H9 (cell line): Measurements from ENCODE around the gene RSU1. TPM values are rescaled to one million over a fixed set of nuclear protein-coding genes. Genes with fewer than 3 reads are reported as not detected.

Experiments
- DNase-seq: peaks from one replicate; pipeline ENCODE4 v3.0.0-alpha.2; 2017
- H2AFZ ChIP-seq: one replicate; pipeline ENCODE4 v1.6.1; 2013; ENCODE audit warnings: mild to moderate bottlenecking, low read length, control low read depth, moderate library complexity
- H2AK5ac ChIP-seq: 2 replicates; pipeline ENCODE4 v1.6.1; 2013; ENCODE audit warnings: low read length, control low read depth, mixed read lengths; ENCODE audit not compliant: insufficient read length
- H2BK120ac ChIP-seq: one replicate; pipeline ENCODE4 v1.6.1; 2013; ENCODE audit warnings: low read depth, mild to moderate bottlenecking, low read length, control low read depth, inconsistent platforms; ENCODE audit not compliant: poor library complexity, severe bottlenecking
- H2BK12ac ChIP-seq: 2 replicates; pipeline ENCODE4 v1.6.1; 2013; ENCODE audit warnings: low read length, control low read depth, mixed read lengths, low read depth; ENCODE audit not compliant: insufficient read length
- H2BK15ac ChIP-seq: 2 replicates; pipeline ENCODE4 v1.6.1; 2013; ENCODE audit warnings: low read depth, low read length, control low read depth
- H2BK20ac ChIP-seq: one replicate; pipeline ENCODE4 v1.6.1; 2013; ENCODE audit warnings: low read depth, mild to moderate bottlenecking, low read length, control low read depth, inconsistent platforms; ENCODE audit not compliant: poor library complexity, severe bottlenecking
- H2BK5ac ChIP-seq: 2 replicates; pipeline ENCODE4 v1.6.1; 2013; ENCODE audit warnings: low read length, control low read depth, mixed read lengths; ENCODE audit not compliant: insufficient read length
- H3K14ac ChIP-seq: 2 replicates; pipeline ENCODE4 v1.6.1; 2013; ENCODE audit warnings: low read length, control low read depth; ENCODE audit not compliant: insufficient read depth
- H3K18ac ChIP-seq: 2 replicates; pipeline ENCODE4 v1.6.1; 2013; ENCODE audit warnings: low read depth, mild to moderate bottlenecking, mixed read lengths, low read length, control low read depth; ENCODE audit not compliant: insufficient read length
- H3K23ac ChIP-seq: 2 replicates; pipeline ENCODE4 v1.6.1; 2013; ENCODE audit warnings: low read length, control low read depth, mixed read lengths, low read depth; ENCODE audit not compliant: insufficient read length
- H3K23me2 ChIP-seq: 2 replicates; pipeline ENCODE4 v1.6.1; 2013; ENCODE audit warnings: low read depth, mild to moderate bottlenecking, mixed read lengths, low read length, control low read depth; ENCODE audit not compliant: insufficient read length, poor library complexity, severe bottlenecking
- H3K27ac ChIP-seq: 2 replicates; pipeline ENCODE4 v1.5.1; 2013; ENCODE audit warnings: low read length, control low read depth, mixed read lengths, low read depth; ENCODE audit not compliant: insufficient read length
- H3K27me3 ChIP-seq: 2 replicates; pipeline ENCODE4 v1.6.1; 2013; ENCODE audit warnings: low read length, control low read depth, inconsistent platforms; ENCODE audit not compliant: insufficient read depth
- H3K4ac ChIP-seq: 2 replicates; pipeline ENCODE4 v1.6.1; 2013; ENCODE audit warnings: low read depth, mild to moderate bottlenecking, control low read depth, inconsistent platforms, low read length, moderate library complexity
- H3K4me1 ChIP-seq: 2 replicates; pipeline ENCODE4 v1.6.1; 2013; ENCODE audit warnings: low read length, control low read depth, inconsistent platforms; ENCODE audit not compliant: insufficient read depth
- H3K4me2 ChIP-seq: 2 replicates; pipeline ENCODE4 v1.6.1; 2013; ENCODE audit warnings: low read length, control low read depth, mixed read lengths; ENCODE audit not compliant: insufficient read length, insufficient read depth
- H3K56ac ChIP-seq: 2 replicates; pipeline ENCODE4 v1.6.1; 2013; ENCODE audit warnings: low read depth, mild to moderate bottlenecking, mixed read lengths, low read length, control low read depth; ENCODE audit not compliant: insufficient read length
- H3K79me1 ChIP-seq: 2 replicates; pipeline ENCODE4 v1.6.1; 2013; ENCODE audit warnings: low read depth, mild to moderate bottlenecking, moderate library complexity, low read length, control low read depth, inconsistent platforms; ENCODE audit not compliant: insufficient read depth, poor library complexity, severe bottlenecking
- H3K79me2 ChIP-seq: 2 replicates; pipeline ENCODE4 v1.6.1; 2013; ENCODE audit warnings: low read length, control low read depth, inconsistent platforms; ENCODE audit not compliant: insufficient read depth
- H3K9ac ChIP-seq: 2 replicates; pipeline ENCODE4 v1.6.1; 2013; ENCODE audit warnings: low read length, control low read depth, mixed read lengths; ENCODE audit not compliant: insufficient read length; ENCODE audit errors: extremely low read depth
- H3K9me3 ChIP-seq: one replicate; pipeline ENCODE4 v1.6.1; 2013; ENCODE audit warnings: low read depth, low read length, inconsistent platforms; ENCODE audit not compliant: control insufficient read depth
- H3T11ph ChIP-seq: one replicate; pipeline ENCODE4 v1.6.1; 2013; ENCODE audit warnings: mild to moderate bottlenecking, low read length, control low read depth, inconsistent platforms
- H4K20me1 ChIP-seq: one replicate; pipeline ENCODE4 v1.6.1; 2013; ENCODE audit not compliant: control insufficient read depth, insufficient read length, insufficient read depth
- H4K5ac ChIP-seq: 2 replicates; pipeline ENCODE4 v1.6.1; 2013; ENCODE audit warnings: low read depth, mild to moderate bottlenecking, mixed read lengths, low read length, control low read depth; ENCODE audit not compliant: insufficient read length
- H4K8ac ChIP-seq: replicated peaks from 2 replicates; pipeline ENCODE4 v1.6.1; 2013; ENCODE audit warnings: low read length, control low read depth, mixed read lengths, low read depth; ENCODE audit not compliant: insufficient read length
- H4K91ac ChIP-seq: 2 replicates; pipeline ENCODE4 v1.6.1; 2013; ENCODE audit warnings: low read depth, mild to moderate bottlenecking, moderate library complexity, mixed read lengths, low read length, control low read depth; ENCODE audit not compliant: insufficient read length
- H3K27ac Mint-ChIP-seq, 3 experiments: 2 replicates in 2 of 3; 3 replicates in 1 of 3; pipeline ENCODE4 v1.8.0; 2020 to 2021; ENCODE audit warnings: mixed read lengths in 3 of 3, mild to moderate bottlenecking in 1 of 3, moderate library complexity in 1 of 3
- H3K27me3 Mint-ChIP-seq: 2 replicates; pipeline ENCODE4 v1.8.0; 2021; ENCODE audit warnings: low read depth, mild to moderate bottlenecking, moderate library complexity, mixed read lengths
- H3K36me3 Mint-ChIP-seq, 3 experiments: 2 replicates in 2 of 3; 3 replicates in 1 of 3; pipeline ENCODE4 v1.8.0; 2020 to 2021; ENCODE audit warnings: low read depth in 3 of 3, mixed read lengths in 3 of 3; ENCODE audit not compliant: insufficient read depth in 1 of 3
- H3K4me1 Mint-ChIP-seq, 2 experiments: 2 replicates each; pipeline ENCODE4 v1.8.0; 2020; ENCODE audit warnings: mixed read lengths in 2 of 2
- H3K4me3 Mint-ChIP-seq, 2 experiments: 2 replicates in 1 of 2; 3 replicates in 1 of 2; pipeline ENCODE4 v1.8.0; 2020 to 2021; ENCODE audit warnings: mild to moderate bottlenecking in 2 of 2, mixed read lengths in 2 of 2, moderate library complexity in 1 of 2
- H3K9me3 Mint-ChIP-seq, 2 experiments: 2 replicates in 1 of 2; 3 replicates in 1 of 2; pipeline ENCODE4 v1.8.0; 2020; ENCODE audit warnings: mild to moderate bottlenecking in 2 of 2, mixed read lengths in 2 of 2, moderate library complexity in 1 of 2
- CTCF ChIP-seq: fragments of 200-600 bp; sonication (generic); conservative IDR thresholded peaks from 3 replicates; pipeline ENCODE4 v1.8.0; 2021; ENCODE audit warnings: antibody characterized with exemption, mild to moderate bottlenecking
- WGBS: extraction: QIAGEN DNeasy Blood & Tissue Kit; methylation state at CpG from one replicate; pipeline ENCODE4 v1.1.7; 2013; ENCODE audit warnings: missing lambda C conversion rate, low lambda C conversion rate, mixed read lengths; ENCODE audit not compliant: insufficient read length; ENCODE audit errors: extremely low coverage; 5-methylcytosine and 5-hydroxymethylcytosine counted together
- total RNA-seq: library from RNA; stranded (reverse); gene quantifications from 2 replicates; pipeline ENCODE4 v1.2.1, GENCODE V29; 2021

RSU1 gene
- total RNA-seq, 1 experiment from 2014 or later: 59.4 TPM

GRCh38 chr10:16741540-16741939, 75.7 kb downstream of the RSU1 start:
- no peaks in the 10 kb centered on the region for H4K20me1 ChIP-seq
- H3K9ac ChIP-seq: no peak overlapping the region
- no CpG with 5 or more reads among the region's 2 CpGs for WGBS
- no peak overlapping the region for H2AFZ ChIP-seq
- Mint-ChIP-seq H3K27ac (no peak overlapping the region), H3K36me3 (peaks cover 14 to 29% (median 18%) of the 10 kb centered on the region in 3 experiments), H3K27me3 (no peaks in the 10 kb centered on the region), H3K9me3 (peaks cover 17 to 18% of the 10 kb centered on the region in 2 experiments; a peak in 4 of 5 replicates), H3K4me3 (no peak overlapping the region), H3K4me1 (peaks cover 0 to 7% of the 10 kb centered on the region in 2 experiments; a peak in 1 of 4 replicates)
- no peak overlapping the region for H3K56ac ChIP-seq
- no peak for DNase-seq
- no peak for TF ChIP-seq CTCF
- H4K8ac ChIP-seq: no peak overlapping the region
- no peaks in the 10 kb centered on the region for H3K9me3 ChIP-seq
- H3K23me2 ChIP-seq: no peaks in the 10 kb centered on the region
- no peak overlapping the region for H3K18ac ChIP-seq
- H2AK5ac ChIP-seq: no peak overlapping the region
- no peak overlapping the region for H4K91ac ChIP-seq
- H3K4me1 ChIP-seq: no peaks in the 10 kb centered on the region; the same call in 1 of the 2 replicates
- H2BK20ac ChIP-seq: no peak overlapping the region
- no peak overlapping the region for H3K14ac ChIP-seq
- no peak overlapping the region for H4K5ac ChIP-seq
- H2BK120ac ChIP-seq: no peak overlapping the region
- no peak overlapping the region for H3K4me2 ChIP-seq
- H3K79me1 ChIP-seq: no peaks in the 10 kb centered on the region
- no peaks in the 10 kb centered on the region for H3K79me2 ChIP-seq
- H2BK15ac ChIP-seq: no peak overlapping the region
- no peaks in the 10 kb centered on the region for H3K27me3 ChIP-seq
- no peak overlapping the region for H2BK12ac ChIP-seq
- no peak overlapping the region for H3K23ac ChIP-seq
- H2BK5ac ChIP-seq: no peak overlapping the region
- H3K27ac ChIP-seq: no peak overlapping the region
- no peak overlapping the region for H3K4ac ChIP-seq
- H3T11ph ChIP-seq: no peak overlapping the region
